ENCODE results near the gene MAMLD1.

DNA sequence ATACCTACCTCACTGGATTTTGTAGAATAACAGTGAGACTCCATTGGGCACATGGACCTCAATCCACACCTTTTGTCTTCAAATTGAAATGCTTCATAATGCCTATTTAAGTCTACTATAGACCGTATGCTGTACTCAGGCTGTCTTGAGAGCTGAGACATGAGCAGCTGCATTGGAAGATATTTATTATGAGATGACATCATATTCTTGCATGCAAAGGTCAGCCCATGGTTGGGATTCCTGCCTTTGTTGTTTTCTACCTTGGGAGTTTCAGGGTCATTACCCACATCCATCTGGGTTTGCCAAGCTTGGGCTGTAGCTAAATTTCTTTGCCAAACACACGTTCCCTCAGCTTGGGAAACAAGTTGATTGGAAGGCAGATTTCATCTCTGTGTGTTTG, 33.2 kb upstream of the MAMLD1 start:
- TF ChIP-seq YY1 (IDR thresholded peaks at IDR 0.05; ENCODE audit: insufficient read depth, insufficient read length) (no peak), ZNF274 (IDR thresholded peaks at IDR 0.05; ENCODE audit: low read depth, low read length) (no peak), SUZ12 (IDR thresholded peaks at IDR 0.05; ENCODE audit: extremely low read depth, insufficient read depth, insufficient read length) (no peak)
